Measurements from ENCODE around the gene OR51L1. TPM values are rescaled to one million over a fixed set of nuclear protein-coding genes. Genes with fewer than 3 reads are reported as not detected.

The OR51L1 gene
- total and polyA plus RNA-seq, 2 experiments from 2014 or later, result not detected

- no peak overlapping the region for H3K4me3 ChIP-seq
- H3F3A ChIP-seq (ENCODE audit: insufficient read depth), result no peaks in the 10 kb centered on the region
- TF ChIP-seq EZH2 (IDR thresholded peaks at IDR 0.05; ENCODE audit: insufficient read depth, poor library complexity, severe bottlenecking) (no peak), EZH2phosphoT487 (IDR thresholded peaks at IDR 0.05; ENCODE audit: insufficient read depth, low read depth) (no peak)
- H4K20me1 ChIP-seq (ENCODE audit: insufficient read depth), result no peaks in the 10 kb centered on the region
- no peak for DNase-seq
- H3K4me2 ChIP-seq (ENCODE audit: unreplicated experiment), result no peak overlapping the region
- no peaks in the 10 kb centered on the region for H3K4me1 ChIP-seq (ENCODE audit: insufficient read depth)
- no peak overlapping the region for H3K27ac ChIP-seq
- no peaks in the 10 kb centered on the region for H3K27me3 ChIP-seq (replicated peaks; ENCODE audit: insufficient read depth)
- no peaks in the 10 kb centered on the region for H3K9me2 ChIP-seq (ENCODE audit: insufficient read depth)
- in situ Hi-C loops (cut with MboI), result no loop called here
- H3K79me2 ChIP-seq (ENCODE audit: insufficient read depth), result no peaks in the 10 kb centered on the region
- no peak overlapping the region for H3K9ac ChIP-seq
- no peaks in the 10 kb centered on the region for H3K36me3 ChIP-seq (ENCODE audit: low read depth)
- WGBS, 2 experiments (ENCODE audit: low coverage in 1 of 2, low lambda C conversion rate in 2 of 2, missing lambda C conversion rate in 2 of 2), result 13 to 18% methylated on average over 8 of the region's 8 CpGs
- H3K9me3 ChIP-seq (ENCODE audit: low read depth), result no peaks in the 10 kb centered on the region
- no peak overlapping the region for H2AFZ ChIP-seq
Observed at GRCh38 chr11:5011254-5011653, 16.6 kb downstream of the OR51L1 start.

- in situ Hi-C loops (cut with MboI), result no loop called here
- Histone ChIP-seq H3K9me3 (ENCODE audit: low read depth) (no peaks in the 10 kb centered on the region), H3K9me2 (ENCODE audit: insufficient read depth) (no peaks in the 10 kb centered on the region), H4K20me1 (ENCODE audit: insufficient read depth) (no peaks in the 10 kb centered on the region), H3K4me1 (ENCODE audit: insufficient read depth) (no peaks in the 10 kb centered on the region), H3K79me2 (ENCODE audit: insufficient read depth) (no peaks in the 10 kb centered on the region), H3K36me3 (ENCODE audit: low read depth) (no peaks in the 10 kb centered on the region), H3K9ac (no peak overlapping the region), H3K27ac (no peak overlapping the region), H3K27me3 (replicated peaks; ENCODE audit: insufficient read depth) (no peaks in the 10 kb centered on the region), H3K4me2 (ENCODE audit: unreplicated experiment) (no peak overlapping the region), H3K4me3 (no peak overlapping the region), H2AFZ (no peak overlapping the region), H3F3A (ENCODE audit: insufficient read depth) (no peaks in the 10 kb centered on the region)
- DNase-seq, result no peak
- WGBS, 2 experiments (ENCODE audit: low coverage in 1 of 2, low lambda C conversion rate in 2 of 2, missing lambda C conversion rate in 2 of 2), result 18 to 19% methylated on average over 1 of the region's 1 CpG
- TF ChIP-seq EZH2 (IDR thresholded peaks at IDR 0.05; ENCODE audit: insufficient read depth, poor library complexity, severe bottlenecking) (no peak), EZH2phosphoT487 (IDR thresholded peaks at IDR 0.05; ENCODE audit: insufficient read depth, low read depth) (no peak)
Observed at GRCh38 chr11:5013012-5013411, 18.4 kb downstream of the OR51L1 start.

- no peaks in the 10 kb centered on the region for H3K4me1 ChIP-seq (ENCODE audit: insufficient read depth)
- 43 to 47% methylated on average over 2 of the region's 2 CpGs for WGBS, 2 experiments (ENCODE audit: low coverage in 1 of 2, low lambda C conversion rate in 2 of 2, missing lambda C conversion rate in 2 of 2)
- no peaks in the 10 kb centered on the region for H3F3A ChIP-seq (ENCODE audit: insufficient read depth)
- no peak overlapping the region for H3K4me2 ChIP-seq (ENCODE audit: unreplicated experiment)
- no peaks in the 10 kb centered on the region for H3K79me2 ChIP-seq (ENCODE audit: insufficient read depth)
- no peak overlapping the region for H3K4me3 ChIP-seq
- H3K9ac ChIP-seq, result no peak overlapping the region
- no peak overlapping the region for H2AFZ ChIP-seq
- no peaks in the 10 kb centered on the region for H3K9me3 ChIP-seq (ENCODE audit: low read depth)
- no peaks in the 10 kb centered on the region for H4K20me1 ChIP-seq (ENCODE audit: insufficient read depth)
- no peaks in the 10 kb centered on the region for H3K36me3 ChIP-seq (ENCODE audit: low read depth)
- no peaks in the 10 kb centered on the region for H3K9me2 ChIP-seq (ENCODE audit: insufficient read depth)
- H3K27ac ChIP-seq, result no peak overlapping the region
- DNase-seq, result no peak
- in situ Hi-C loops (cut with MboI), result no loop called here
- H3K27me3 ChIP-seq (replicated peaks; ENCODE audit: insufficient read depth), result no peaks in the 10 kb centered on the region
- no peak for TF ChIP-seq EZH2phosphoT487 (IDR thresholded peaks at IDR 0.05; ENCODE audit: insufficient read depth, low read depth)
- no peak for TF ChIP-seq EZH2 (IDR thresholded peaks at IDR 0.05; ENCODE audit: insufficient read depth, poor library complexity, severe bottlenecking)
Observed at GRCh38 chr11:5021996-5022395, 27.3 kb downstream of the OR51L1 start.

GRCh38 chr11:5036669-5037068, 42.0 kb downstream of the OR51L1 start:
- no peaks in the 10 kb centered on the region for H3K9me3 ChIP-seq (ENCODE audit: low read depth)
- no peak overlapping the region for H2AFZ ChIP-seq
- H3K4me3 ChIP-seq, result no peak overlapping the region
- H3K27me3 ChIP-seq (replicated peaks; ENCODE audit: insufficient read depth), result no peaks in the 10 kb centered on the region
- no peak overlapping the region for H3K9ac ChIP-seq
- no peaks in the 10 kb centered on the region for H3K36me3 ChIP-seq (ENCODE audit: low read depth)
- no peaks in the 10 kb centered on the region for H3K9me2 ChIP-seq (ENCODE audit: insufficient read depth)
- no peaks in the 10 kb centered on the region for H3K79me2 ChIP-seq (ENCODE audit: insufficient read depth)
- no peak for TF ChIP-seq EZH2phosphoT487 (IDR thresholded peaks at IDR 0.05; ENCODE audit: insufficient read depth, low read depth)
- no peak for DNase-seq
- H4K20me1 ChIP-seq (ENCODE audit: insufficient read depth), result no peaks in the 10 kb centered on the region
- H3F3A ChIP-seq (ENCODE audit: insufficient read depth), result no peaks in the 10 kb centered on the region
- in situ Hi-C loops (cut with MboI), result no loop called here
- no peak overlapping the region for H3K27ac ChIP-seq
- 17 to 41% methylated on average over 2 of the region's 2 CpGs for WGBS, 2 experiments (ENCODE audit: low coverage in 1 of 2, low lambda C conversion rate in 2 of 2, missing lambda C conversion rate in 2 of 2)
- no peaks in the 10 kb centered on the region for H3K4me1 ChIP-seq (ENCODE audit: insufficient read depth)
- no peak overlapping the region for H3K4me2 ChIP-seq (ENCODE audit: unreplicated experiment)

- Histone ChIP-seq H3K9ac (no peak overlapping the region), H3K36me3 (ENCODE audit: low read depth) (no peaks in the 10 kb centered on the region), H3F3A (ENCODE audit: insufficient read depth) (no peaks in the 10 kb centered on the region), H3K4me3 (no peak overlapping the region), H3K9me2 (ENCODE audit: insufficient read depth) (no peaks in the 10 kb centered on the region), H3K27me3 (replicated peaks; ENCODE audit: insufficient read depth) (no peaks in the 10 kb centered on the region), H3K27ac (no peak overlapping the region), H3K4me1 (ENCODE audit: insufficient read depth) (no peaks in the 10 kb centered on the region), H4K20me1 (ENCODE audit: insufficient read depth) (no peaks in the 10 kb centered on the region), H2AFZ (no peak overlapping the region), H3K9me3 (ENCODE audit: low read depth) (no peaks in the 10 kb centered on the region), H3K79me2 (ENCODE audit: insufficient read depth) (no peaks in the 10 kb centered on the region), H3K4me2 (ENCODE audit: unreplicated experiment) (no peak overlapping the region)
- in situ Hi-C loops (cut with MboI), result no loop called here
- WGBS, 2 experiments (ENCODE audit: low coverage in 1 of 2, low lambda C conversion rate in 2 of 2, missing lambda C conversion rate in 2 of 2), result 2 to 8% methylated on average over 2 of the region's 2 CpGs
- no peak for DNase-seq
- TF ChIP-seq EZH2phosphoT487 (IDR thresholded peaks at IDR 0.05; ENCODE audit: insufficient read depth, low read depth) (no peak), EZH2 (IDR thresholded peaks at IDR 0.05; ENCODE audit: insufficient read depth, poor library complexity, severe bottlenecking) (no peak)
Observed at GRCh38 chr11:5037926-5038325, 43.3 kb downstream of the OR51L1 start.

Data from GM23248 (cell line).